PFSK-1 (cell line): ENCODE data around the gene DOHH.

ENCODE experiments used
- POLR2AphosphoS5 ChIP-seq: IDR thresholded peaks from 2 replicates; pipeline ENCODE4 v1.6.1; 2012; ENCODE audit warnings: low read depth, mild to moderate bottlenecking, control low read depth, low read length, moderate library complexity
- SIN3A ChIP-seq: IDR thresholded peaks from 2 replicates; pipeline ENCODE4 v1.6.1; 2012; ENCODE audit warnings: mild to moderate bottlenecking, low read length, moderate library complexity, borderline replicate concordance; ENCODE audit not compliant: insufficient read depth
- TAF1 ChIP-seq: IDR thresholded peaks from 2 replicates; pipeline ENCODE4 v1.6.1; 2012; ENCODE audit warnings: low read length, control low read depth, borderline replicate concordance; ENCODE audit not compliant: insufficient read depth
- TF ChIP-seq, protein P1 (sequence below), 2 experiments: IDR thresholded peaks; 2 replicates each; pipeline versions ENCODE4 v1.6.1 to v1.8.0; 2011 to 2012; ENCODE audit warnings: low read depth in 2 of 2, low read length in 2 of 2, control low read depth in 1 of 2, inconsistent platforms in 1 of 2, mild to moderate bottlenecking in 1 of 2, moderate library complexity in 1 of 2; ENCODE audit not compliant: insufficient read depth in 1 of 2

DNA sequence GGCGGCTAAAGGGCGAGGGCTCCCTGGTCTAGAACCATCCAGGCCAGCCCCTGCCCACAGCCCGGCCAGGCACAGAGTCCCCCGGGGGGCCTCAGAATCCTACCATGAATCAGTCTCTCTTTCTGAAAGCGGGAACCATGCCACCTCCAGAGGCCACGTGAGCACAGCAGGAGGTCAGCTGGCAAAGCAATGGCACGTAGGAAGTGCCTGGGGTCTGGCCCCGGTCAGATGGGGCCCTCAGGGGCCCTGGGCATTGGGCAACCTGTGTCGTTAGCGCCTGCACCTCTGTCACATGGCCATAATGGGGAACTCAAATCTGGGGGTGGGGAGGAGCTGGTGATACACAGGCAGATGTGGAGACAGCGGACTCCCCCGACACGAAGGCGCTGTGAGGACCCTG is 48.1 kb upstream of the DOHH start:
- TF ChIP-seq POLR2AphosphoS5 (no peak), TAF1 (no peak), SIN3A (no peak)
- TF ChIP-seq, protein P1, sequence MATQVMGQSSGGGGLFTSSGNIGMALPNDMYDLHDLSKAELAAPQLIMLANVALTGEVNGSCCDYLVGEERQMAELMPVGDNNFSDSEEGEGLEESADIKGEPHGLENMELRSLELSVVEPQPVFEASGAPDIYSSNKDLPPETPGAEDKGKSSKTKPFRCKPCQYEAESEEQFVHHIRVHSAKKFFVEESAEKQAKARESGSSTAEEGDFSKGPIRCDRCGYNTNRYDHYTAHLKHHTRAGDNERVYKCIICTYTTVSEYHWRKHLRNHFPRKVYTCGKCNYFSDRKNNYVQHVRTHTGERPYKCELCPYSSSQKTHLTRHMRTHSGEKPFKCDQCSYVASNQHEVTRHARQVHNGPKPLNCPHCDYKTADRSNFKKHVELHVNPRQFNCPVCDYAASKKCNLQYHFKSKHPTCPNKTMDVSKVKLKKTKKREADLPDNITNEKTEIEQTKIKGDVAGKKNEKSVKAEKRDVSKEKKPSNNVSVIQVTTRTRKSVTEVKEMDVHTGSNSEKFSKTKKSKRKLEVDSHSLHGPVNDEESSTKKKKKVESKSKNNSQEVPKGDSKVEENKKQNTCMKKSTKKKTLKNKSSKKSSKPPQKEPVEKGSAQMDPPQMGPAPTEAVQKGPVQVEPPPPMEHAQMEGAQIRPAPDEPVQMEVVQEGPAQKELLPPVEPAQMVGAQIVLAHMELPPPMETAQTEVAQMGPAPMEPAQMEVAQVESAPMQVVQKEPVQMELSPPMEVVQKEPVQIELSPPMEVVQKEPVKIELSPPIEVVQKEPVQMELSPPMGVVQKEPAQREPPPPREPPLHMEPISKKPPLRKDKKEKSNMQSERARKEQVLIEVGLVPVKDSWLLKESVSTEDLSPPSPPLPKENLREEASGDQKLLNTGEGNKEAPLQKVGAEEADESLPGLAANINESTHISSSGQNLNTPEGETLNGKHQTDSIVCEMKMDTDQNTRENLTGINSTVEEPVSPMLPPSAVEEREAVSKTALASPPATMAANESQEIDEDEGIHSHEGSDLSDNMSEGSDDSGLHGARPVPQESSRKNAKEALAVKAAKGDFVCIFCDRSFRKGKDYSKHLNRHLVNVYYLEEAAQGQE (IDR thresholded peaks at IDR 0.05; ENCODE audit: insufficient read depth in 1 of 2, low read depth in 2 of 2, low read length in 2 of 2) = no peak
